Sigmoid colon (tissue), 3 donors: ENCODE data around the gene PEX26.

ENCODE experiments used
- POLR2A ChIP-seq, 2 donors: fragments of 450-650 bp; IDR thresholded peaks; one replicate each; pipeline ENCODE4 v1.6.1; 2016; ENCODE audit warnings: antibody characterized with exemption in 2 of 2, mild to moderate bottlenecking in 2 of 2, moderate library complexity in 2 of 2
- TF ChIP-seq, protein P1 (sequence below), 4 experiments: fragments of 450-650 bp in 3 of 4; fragments of 200-600 bp in 1 of 4; IDR thresholded peaks; one replicate each; pipeline ENCODE4 v1.5.1; 2016 to 2019; ENCODE audit warnings: antibody characterized with exemption in 4 of 4, mild to moderate bottlenecking in 3 of 4, moderate library complexity in 2 of 4

GRCh38 chr22:18062421-18062820, 15.4 kb upstream of the PEX26 start:
- TF ChIP-seq, protein P1, sequence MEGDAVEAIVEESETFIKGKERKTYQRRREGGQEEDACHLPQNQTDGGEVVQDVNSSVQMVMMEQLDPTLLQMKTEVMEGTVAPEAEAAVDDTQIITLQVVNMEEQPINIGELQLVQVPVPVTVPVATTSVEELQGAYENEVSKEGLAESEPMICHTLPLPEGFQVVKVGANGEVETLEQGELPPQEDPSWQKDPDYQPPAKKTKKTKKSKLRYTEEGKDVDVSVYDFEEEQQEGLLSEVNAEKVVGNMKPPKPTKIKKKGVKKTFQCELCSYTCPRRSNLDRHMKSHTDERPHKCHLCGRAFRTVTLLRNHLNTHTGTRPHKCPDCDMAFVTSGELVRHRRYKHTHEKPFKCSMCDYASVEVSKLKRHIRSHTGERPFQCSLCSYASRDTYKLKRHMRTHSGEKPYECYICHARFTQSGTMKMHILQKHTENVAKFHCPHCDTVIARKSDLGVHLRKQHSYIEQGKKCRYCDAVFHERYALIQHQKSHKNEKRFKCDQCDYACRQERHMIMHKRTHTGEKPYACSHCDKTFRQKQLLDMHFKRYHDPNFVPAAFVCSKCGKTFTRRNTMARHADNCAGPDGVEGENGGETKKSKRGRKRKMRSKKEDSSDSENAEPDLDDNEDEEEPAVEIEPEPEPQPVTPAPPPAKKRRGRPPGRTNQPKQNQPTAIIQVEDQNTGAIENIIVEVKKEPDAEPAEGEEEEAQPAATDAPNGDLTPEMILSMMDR (IDR thresholded peaks at IDR 0.05), result no peak
- TF ChIP-seq POLR2A (IDR thresholded peaks at IDR 0.05), result no peak
